Activated naive CD8-positive, alpha-beta T cell treated with anti-CD3 and anti-CD28 coated beads, Interleukin-2, amount 50 U/mL, for 16 hours (primary cell): ENCODE data around the gene SLAMF7.

Source experiments
- DNase-seq: peaks from one replicate; pipeline ENCODE4 v3.0.0-alpha.2; 2020; ENCODE audit warnings: low read depth, low spot score

The SLAMF7 gene

GRCh38 chr1:160745551-160745950, 6.5 kb downstream of the SLAMF7 start:
- DNase-seq = no peak

GRCh38 chr1:160746836-160747500, 7.9 kb downstream of the SLAMF7 start:
- no peak for DNase-seq

GRCh38 chr1:160747717-160748116, 8.7 kb downstream of the SLAMF7 start:
- no peak for DNase-seq

- no peak for DNase-seq
These were observed 9.3 kb downstream of the SLAMF7 start for GRCh38 chr1:160748181-160748877.

- DNase-seq = no peak
These were observed 9.8 kb downstream of the SLAMF7 start for GRCh38 chr1:160748878-160749269.

- no peak for DNase-seq
These were observed 11.6 kb downstream of the SLAMF7 start for GRCh38 chr1:160750608-160751007.

GRCh38 chr1:160752406-160752805, 13.4 kb downstream of the SLAMF7 start:
- no peak for DNase-seq

GRCh38 chr1:160752924-160753323, 13.9 kb downstream of the SLAMF7 start:
- DNase-seq = no peak

GRCh38 chr1:160753594-160753993, 14.5 kb downstream of the SLAMF7 start:
- no peak for DNase-seq

- no peak for DNase-seq
These were observed 16.4 kb downstream of the SLAMF7 start for GRCh38 chr1:160755461-160755860.

- DNase-seq = peak; percentile 25
These were observed 17.1 kb downstream of the SLAMF7 start for GRCh38 chr1:160755911-160756848.

- no peak for DNase-seq
These were observed 17.8 kb downstream of the SLAMF7 start for GRCh38 chr1:160756849-160757201.

GRCh38 chr1:160758521-160758920, 19.5 kb downstream of the SLAMF7 start:
- no peak for DNase-seq

- no peak for DNase-seq
These were observed 20.7 kb downstream of the SLAMF7 start for GRCh38 chr1:160759740-160760139.

GRCh38 chr1:160761046-160761445, 22.0 kb downstream of the SLAMF7 start:
- DNase-seq = no peak

GRCh38 chr1:160761886-160762285, 22.8 kb downstream of the SLAMF7 start:
- DNase-seq = no peak

- DNase-seq = no peak
These were observed 24.9 kb downstream of the SLAMF7 start for GRCh38 chr1:160763993-160764392.

GRCh38 chr1:160767395-160768294, 28.6 kb downstream of the SLAMF7 start:
- no peak for DNase-seq

GRCh38 chr1:160768295-160768657, 29.2 kb downstream of the SLAMF7 start:
- peak; percentile 67 for DNase-seq

- DNase-seq = no peak
These were observed 33.3 kb downstream of the SLAMF7 start for GRCh38 chr1:160772331-160772730.

GRCh38 chr1:160773093-160773492, 34.0 kb downstream of the SLAMF7 start:
- DNase-seq = no peak
